ENCODE data around the gene ZSCAN16.

The ZSCAN16 gene

GRCh38 chr6:28141500-28142329, 17.3 kb downstream of the ZSCAN16 start, which contains the start of gene ZKSCAN8:
TSS of gene ZKSCAN8 (plus strand) at chr6:28141883. CDS start at chr6:28148408, 6,525 bp downstream.
- peaks cover 20% of the 10 kb centered on the region for H3K4me1 ChIP-seq (ENCODE audit: control insufficient read depth, insufficient read depth, low read length, poor library complexity, severe bottlenecking)
- peak within 1 kb of the TSS; percentile 84 for H3K4me3 ChIP-seq (ENCODE audit: insufficient read depth, low read depth, low read length, poor library complexity, severe bottlenecking)

DNA sequence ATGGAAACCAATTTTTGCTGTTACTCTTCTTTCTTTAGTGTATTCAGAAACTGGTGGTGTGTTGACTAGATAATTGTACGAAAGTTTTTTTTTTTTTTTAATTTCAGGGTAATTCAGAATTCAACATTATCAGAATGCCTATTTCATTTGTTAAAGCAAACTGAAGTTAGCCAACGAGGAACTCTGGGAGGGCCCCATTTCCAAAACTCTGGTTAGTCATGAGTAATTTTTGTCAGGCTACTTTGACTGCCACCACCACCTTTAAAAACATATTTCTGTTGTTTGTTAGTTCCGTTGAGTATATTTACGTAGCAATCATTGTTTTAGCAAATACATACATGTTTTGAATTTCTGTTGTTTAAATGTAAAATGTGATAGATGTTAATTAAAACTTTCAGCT, 18.0 kb downstream of the ZSCAN16 start:
- H3K27ac ChIP-seq (ENCODE audit: insufficient read depth, low read length, poor library complexity, severe bottlenecking) = no peak overlapping the region
- H3K27me3 ChIP-seq (replicated peaks; ENCODE audit: control insufficient read depth, insufficient read depth, low read length, poor library complexity, severe bottlenecking) = no peaks in the 10 kb centered on the region
- no peaks in the 10 kb centered on the region for H3K9me3 ChIP-seq (ENCODE audit: control insufficient read depth, low read length)
- no peak for DNase-seq
- peaks cover 20% of the 10 kb centered on the region for H3K4me1 ChIP-seq (ENCODE audit: control insufficient read depth, insufficient read depth, low read length, poor library complexity, severe bottlenecking)
- peaks cover 8% of the 10 kb centered on the region for H3K36me3 ChIP-seq (ENCODE audit: control insufficient read depth, insufficient read depth, low read length)
- H3K4me3 ChIP-seq (ENCODE audit: insufficient read depth, low read depth, low read length, poor library complexity, severe bottlenecking) = peak overlapping the region; percentile 84

More at GRCh38 chr6:28141500-28142329, 17.3 kb downstream of the ZSCAN16 start, which contains the start of gene ZKSCAN8:
- DNase-seq = peak; percentile 58 to 66 (median 61)
- H3K27me3 ChIP-seq (replicated peaks; ENCODE audit: control insufficient read depth, insufficient read depth, low read length, poor library complexity, severe bottlenecking) = no peaks in the 10 kb centered on the region
- peaks cover 7% of the 10 kb centered on the region for H3K36me3 ChIP-seq (ENCODE audit: control insufficient read depth, insufficient read depth, low read length)
- H3K27ac ChIP-seq (ENCODE audit: insufficient read depth, low read length, poor library complexity, severe bottlenecking) = peak within 1 kb of the TSS; percentile 64
- no peaks in the 10 kb centered on the region for H3K9me3 ChIP-seq (ENCODE audit: control insufficient read depth, low read length)

DNA sequence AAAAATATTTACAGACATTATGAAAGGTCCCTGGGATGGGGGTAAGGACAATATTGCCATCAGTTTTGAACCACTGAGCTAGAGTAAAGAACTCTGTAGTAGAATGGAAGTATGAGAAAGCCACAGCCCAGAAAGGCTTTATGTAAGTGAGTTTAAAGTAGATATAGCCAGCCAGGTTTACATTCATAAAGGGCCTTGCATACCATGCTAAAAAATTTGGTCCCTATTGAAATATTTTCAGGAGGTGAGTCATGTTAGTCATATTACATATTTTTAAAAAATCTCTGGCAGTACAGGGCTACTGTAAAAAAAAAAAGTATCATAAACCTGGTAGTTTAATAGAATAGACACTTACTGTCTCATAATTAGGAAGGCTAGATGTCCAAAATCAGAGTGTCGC, 20.8 kb downstream of the ZSCAN16 start:
- Histone ChIP-seq H3K9me3 (ENCODE audit: control insufficient read depth, low read length) (no peaks in the 10 kb centered on the region), H3K27ac (ENCODE audit: insufficient read depth, low read length, poor library complexity, severe bottlenecking) (no peak overlapping the region), H3K4me1 (ENCODE audit: control insufficient read depth, insufficient read depth, low read length, poor library complexity, severe bottlenecking) (peaks cover 12% of the 10 kb centered on the region), H3K36me3 (ENCODE audit: control insufficient read depth, insufficient read depth, low read length) (peaks cover 33% of the 10 kb centered on the region), H3K4me3 (ENCODE audit: insufficient read depth, low read depth, low read length, poor library complexity, severe bottlenecking) (no peak overlapping the region), H3K27me3 (replicated peaks; ENCODE audit: control insufficient read depth, insufficient read depth, low read length, poor library complexity, severe bottlenecking) (no peaks in the 10 kb centered on the region)
- DNase-seq = no peak

GRCh38 chr6:28152531-28152930, 28.1 kb downstream of the ZSCAN16 start:
- DNase-seq = no peak
- Histone ChIP-seq H3K4me3 (ENCODE audit: insufficient read depth, low read depth, low read length, poor library complexity, severe bottlenecking) (no peak overlapping the region), H3K27me3 (replicated peaks; ENCODE audit: control insufficient read depth, insufficient read depth, low read length, poor library complexity, severe bottlenecking) (no peaks in the 10 kb centered on the region), H3K27ac (ENCODE audit: insufficient read depth, low read length, poor library complexity, severe bottlenecking) (no peak overlapping the region), H3K4me1 (ENCODE audit: control insufficient read depth, insufficient read depth, low read length, poor library complexity, severe bottlenecking) (no peaks in the 10 kb centered on the region), H3K36me3 (ENCODE audit: control insufficient read depth, insufficient read depth, low read length) (peaks cover 74% of the 10 kb centered on the region), H3K9me3 (ENCODE audit: control insufficient read depth, low read length) (no peaks in the 10 kb centered on the region)

GRCh38 chr6:28153546-28153945, 29.1 kb downstream of the ZSCAN16 start:
- Histone ChIP-seq H3K27ac (ENCODE audit: insufficient read depth, low read length, poor library complexity, severe bottlenecking) (no peak overlapping the region), H3K27me3 (replicated peaks; ENCODE audit: control insufficient read depth, insufficient read depth, low read length, poor library complexity, severe bottlenecking) (no peaks in the 10 kb centered on the region), H3K36me3 (ENCODE audit: control insufficient read depth, insufficient read depth, low read length) (peaks cover 65% of the 10 kb centered on the region), H3K4me1 (ENCODE audit: control insufficient read depth, insufficient read depth, low read length, poor library complexity, severe bottlenecking) (no peaks in the 10 kb centered on the region), H3K4me3 (ENCODE audit: insufficient read depth, low read depth, low read length, poor library complexity, severe bottlenecking) (no peak overlapping the region), H3K9me3 (ENCODE audit: control insufficient read depth, low read length) (no peaks in the 10 kb centered on the region)
- DNase-seq = no peak

DNA sequence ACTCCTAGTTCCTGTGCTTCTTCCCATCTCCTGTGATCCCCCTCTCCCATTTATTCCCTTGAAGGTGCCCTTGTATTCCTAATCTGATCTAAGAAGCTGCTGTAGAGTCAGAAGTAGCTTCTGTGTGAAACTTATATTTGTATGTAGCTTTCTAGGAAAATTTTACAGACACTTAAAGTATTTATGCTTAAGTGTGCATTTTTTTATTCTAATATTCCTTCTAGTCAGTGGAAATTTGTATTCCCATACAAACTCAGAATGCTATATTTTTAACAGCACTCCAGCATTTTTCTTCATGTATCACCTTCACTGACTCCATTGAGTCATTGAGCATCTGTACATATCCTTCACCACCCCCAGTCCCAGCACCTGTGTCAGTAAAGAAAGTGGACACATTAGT, 29.9 kb downstream of the ZSCAN16 start:
- H3K4me3 ChIP-seq (ENCODE audit: insufficient read depth, low read depth, low read length, poor library complexity, severe bottlenecking) = no peak overlapping the region
- H3K27me3 ChIP-seq (replicated peaks; ENCODE audit: control insufficient read depth, insufficient read depth, low read length, poor library complexity, severe bottlenecking) = no peaks in the 10 kb centered on the region
- no peak for DNase-seq
- H3K9me3 ChIP-seq (ENCODE audit: control insufficient read depth, low read length) = no peaks in the 10 kb centered on the region
- H3K4me1 ChIP-seq (ENCODE audit: control insufficient read depth, insufficient read depth, low read length, poor library complexity, severe bottlenecking) = no peaks in the 10 kb centered on the region
- no peak overlapping the region for H3K27ac ChIP-seq (ENCODE audit: insufficient read depth, low read length, poor library complexity, severe bottlenecking)
- peaks cover 57% of the 10 kb centered on the region for H3K36me3 ChIP-seq (ENCODE audit: control insufficient read depth, insufficient read depth, low read length)

DNA sequence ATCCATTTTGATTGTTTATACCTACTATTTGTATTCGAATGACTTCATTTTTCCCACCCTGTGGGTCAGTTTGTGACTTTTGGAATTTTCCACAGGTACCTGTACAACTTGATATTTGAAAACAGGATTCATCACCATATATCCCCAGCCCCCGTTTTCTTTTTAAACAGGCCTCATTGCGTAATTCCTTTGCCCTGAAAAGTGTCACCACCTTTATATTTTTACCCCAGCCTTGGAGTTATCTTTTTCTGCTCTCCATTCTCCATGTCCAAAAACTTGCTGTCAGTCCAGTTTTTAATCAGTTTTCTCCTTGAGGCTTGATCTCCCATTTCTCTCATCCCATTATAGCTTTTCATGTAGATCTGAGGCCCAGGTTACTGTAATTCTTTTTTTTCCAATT, 33.9 kb downstream of the ZSCAN16 start:
- Histone ChIP-seq H3K36me3 (ENCODE audit: control insufficient read depth, insufficient read depth, low read length) (peaks cover 21% of the 10 kb centered on the region), H3K27me3 (replicated peaks; ENCODE audit: control insufficient read depth, insufficient read depth, low read length, poor library complexity, severe bottlenecking) (no peaks in the 10 kb centered on the region), H3K27ac (ENCODE audit: insufficient read depth, low read length, poor library complexity, severe bottlenecking) (no peak overlapping the region), H3K9me3 (ENCODE audit: control insufficient read depth, low read length) (no peaks in the 10 kb centered on the region), H3K4me1 (ENCODE audit: control insufficient read depth, insufficient read depth, low read length, poor library complexity, severe bottlenecking) (peaks cover 4% of the 10 kb centered on the region), H3K4me3 (ENCODE audit: insufficient read depth, low read depth, low read length, poor library complexity, severe bottlenecking) (no peak overlapping the region)
- DNase-seq = no peak

DNA sequence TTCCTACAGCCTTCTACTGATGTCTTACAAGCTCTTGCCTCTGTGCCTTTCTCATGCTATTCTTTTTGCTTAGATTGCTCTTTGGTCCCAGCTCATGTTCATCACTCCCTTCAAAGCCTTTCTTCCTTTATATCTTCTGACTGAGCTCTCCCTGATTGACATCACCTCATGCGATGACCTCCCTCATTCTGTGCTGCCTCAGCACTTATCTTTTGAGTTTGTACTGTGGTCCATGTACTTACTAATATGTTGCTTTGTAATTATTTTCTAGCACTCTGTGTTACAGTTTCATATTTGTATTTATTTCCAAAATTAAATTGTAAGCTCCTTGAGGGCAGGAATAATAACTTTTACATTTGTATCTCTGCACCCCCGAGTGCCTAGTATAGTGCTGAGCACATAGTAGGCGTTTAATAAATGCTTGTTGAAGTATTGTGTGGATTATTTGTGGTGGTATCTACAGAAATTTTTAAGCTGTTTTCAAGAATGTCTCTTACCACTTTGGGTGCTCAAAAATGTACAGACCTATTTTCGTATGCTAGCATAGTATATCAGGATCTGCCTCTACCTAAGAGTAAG, 34.7 kb downstream of the ZSCAN16 start:
- DNase-seq = no peak
- Histone ChIP-seq H3K4me3 (ENCODE audit: insufficient read depth, low read depth, low read length, poor library complexity, severe bottlenecking) (no peak overlapping the region), H3K4me1 (ENCODE audit: control insufficient read depth, insufficient read depth, low read length, poor library complexity, severe bottlenecking) (peaks cover 4% of the 10 kb centered on the region)

DNA sequence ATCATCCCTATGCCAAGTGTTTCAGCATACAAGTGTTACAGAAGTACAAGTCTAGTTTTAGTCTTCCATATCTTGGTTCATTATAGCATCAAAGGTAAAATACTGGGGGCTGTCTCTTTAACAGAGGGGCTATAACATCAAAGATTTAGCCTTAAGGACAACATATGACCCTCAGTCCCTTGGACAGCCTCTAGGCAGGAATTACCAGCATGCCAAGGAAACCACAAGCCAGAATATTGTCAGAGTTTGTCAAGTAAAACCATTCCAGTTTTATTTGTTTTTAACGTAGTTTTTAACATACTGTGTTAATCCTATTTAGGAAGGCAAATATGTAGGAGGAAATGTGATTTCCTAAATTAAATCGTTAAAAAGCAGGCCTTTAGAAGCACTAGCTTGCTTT, 35.8 kb downstream of the ZSCAN16 start:
- H3K4me1 ChIP-seq (ENCODE audit: control insufficient read depth, insufficient read depth, low read length, poor library complexity, severe bottlenecking) = peaks cover 4% of the 10 kb centered on the region
- H3K9me3 ChIP-seq (ENCODE audit: control insufficient read depth, low read length) = no peaks in the 10 kb centered on the region
- H3K27me3 ChIP-seq (replicated peaks; ENCODE audit: control insufficient read depth, insufficient read depth, low read length, poor library complexity, severe bottlenecking) = no peaks in the 10 kb centered on the region
- no peak for DNase-seq
- no peak overlapping the region for H3K27ac ChIP-seq (ENCODE audit: insufficient read depth, low read length, poor library complexity, severe bottlenecking)
- no peak overlapping the region for H3K4me3 ChIP-seq (ENCODE audit: insufficient read depth, low read depth, low read length, poor library complexity, severe bottlenecking)
- H3K36me3 ChIP-seq (ENCODE audit: control insufficient read depth, insufficient read depth, low read length) = peaks cover 2% of the 10 kb centered on the region

More for the DNA sequence above, 34.7 kb downstream of the ZSCAN16 start:
- H3K27me3 ChIP-seq (replicated peaks; ENCODE audit: control insufficient read depth, insufficient read depth, low read length, poor library complexity, severe bottlenecking) = no peaks in the 10 kb centered on the region
- H3K27ac ChIP-seq (ENCODE audit: insufficient read depth, low read length, poor library complexity, severe bottlenecking) = no peak overlapping the region
- H3K9me3 ChIP-seq (ENCODE audit: control insufficient read depth, low read length) = no peaks in the 10 kb centered on the region
- H3K36me3 ChIP-seq (ENCODE audit: control insufficient read depth, insufficient read depth, low read length) = peaks cover 13% of the 10 kb centered on the region

GRCh38 chr6:28161410-28162079, 37.1 kb downstream of the ZSCAN16 start:
- H3K27ac ChIP-seq (ENCODE audit: insufficient read depth, low read length, poor library complexity, severe bottlenecking) = no peak overlapping the region
- no peaks in the 10 kb centered on the region for H3K9me3 ChIP-seq (ENCODE audit: control insufficient read depth, low read length)
- H3K36me3 ChIP-seq (ENCODE audit: control insufficient read depth, insufficient read depth, low read length) = no peaks in the 10 kb centered on the region
- no peaks in the 10 kb centered on the region for H3K27me3 ChIP-seq (replicated peaks; ENCODE audit: control insufficient read depth, insufficient read depth, low read length, poor library complexity, severe bottlenecking)
- peaks cover 4% of the 10 kb centered on the region for H3K4me1 ChIP-seq (ENCODE audit: control insufficient read depth, insufficient read depth, low read length, poor library complexity, severe bottlenecking)
- peak; percentile 61 to 66 (median 66) for DNase-seq
- peak overlapping the region; percentile 41 for H3K4me3 ChIP-seq (ENCODE audit: insufficient read depth, low read depth, low read length, poor library complexity, severe bottlenecking)
